ENCODE results near the gene LYSMD1.

DNA sequence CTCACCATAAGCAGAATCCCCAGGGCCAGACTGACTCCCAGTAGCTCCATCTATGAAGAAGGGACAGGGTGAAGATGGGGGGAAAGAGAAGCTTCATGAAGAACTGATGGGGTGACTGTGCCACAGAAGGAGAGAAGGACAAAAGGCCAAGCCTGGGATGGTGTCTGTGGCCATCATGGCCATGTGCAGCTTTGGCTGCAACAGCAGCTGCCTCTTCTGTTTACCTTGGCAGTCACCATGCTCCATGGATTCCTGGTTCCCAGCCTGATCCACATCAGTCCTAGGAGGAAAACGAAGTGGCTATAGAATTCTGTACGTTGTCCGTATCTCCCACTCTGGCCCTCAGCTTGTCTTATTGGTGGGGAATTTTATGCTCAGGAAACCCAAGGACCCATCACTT lies 31.3 kb downstream of the LYSMD1 start:
- TF ChIP-seq, protein P1, sequence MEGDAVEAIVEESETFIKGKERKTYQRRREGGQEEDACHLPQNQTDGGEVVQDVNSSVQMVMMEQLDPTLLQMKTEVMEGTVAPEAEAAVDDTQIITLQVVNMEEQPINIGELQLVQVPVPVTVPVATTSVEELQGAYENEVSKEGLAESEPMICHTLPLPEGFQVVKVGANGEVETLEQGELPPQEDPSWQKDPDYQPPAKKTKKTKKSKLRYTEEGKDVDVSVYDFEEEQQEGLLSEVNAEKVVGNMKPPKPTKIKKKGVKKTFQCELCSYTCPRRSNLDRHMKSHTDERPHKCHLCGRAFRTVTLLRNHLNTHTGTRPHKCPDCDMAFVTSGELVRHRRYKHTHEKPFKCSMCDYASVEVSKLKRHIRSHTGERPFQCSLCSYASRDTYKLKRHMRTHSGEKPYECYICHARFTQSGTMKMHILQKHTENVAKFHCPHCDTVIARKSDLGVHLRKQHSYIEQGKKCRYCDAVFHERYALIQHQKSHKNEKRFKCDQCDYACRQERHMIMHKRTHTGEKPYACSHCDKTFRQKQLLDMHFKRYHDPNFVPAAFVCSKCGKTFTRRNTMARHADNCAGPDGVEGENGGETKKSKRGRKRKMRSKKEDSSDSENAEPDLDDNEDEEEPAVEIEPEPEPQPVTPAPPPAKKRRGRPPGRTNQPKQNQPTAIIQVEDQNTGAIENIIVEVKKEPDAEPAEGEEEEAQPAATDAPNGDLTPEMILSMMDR (IDR thresholded peaks at IDR 0.05 in 4 of 5, conservative IDR thresholded peaks at IDR 0.05 in 1 of 5), result no peak
- no peak for TF ChIP-seq POLR2A (IDR thresholded peaks at IDR 0.05)
